ENCODE data around the gene SPRYD3.

The SPRYD3 gene

GRCh38 chr12:53118751-53119300 is 39.6 kb upstream of the SPRYD3 start:
- H3K27me3 ChIP-seq (ENCODE audit: control insufficient read depth, low read length), result no peaks in the 10 kb centered on the region
- no peaks in the 10 kb centered on the region for H3K9me3 ChIP-seq (ENCODE audit: control insufficient read depth, insufficient read depth, low read length)
- no peak overlapping the region for H3K4me2 ChIP-seq (ENCODE audit: low read length)
- no peaks in the 10 kb centered on the region for H3F3A ChIP-seq (ENCODE audit: control insufficient read depth, insufficient read depth)
- H3K36me3 ChIP-seq (ENCODE audit: control insufficient read depth, low read length), result no peaks in the 10 kb centered on the region
- H3K9me2 ChIP-seq (replicated peaks; ENCODE audit: control insufficient read depth, low read length), result no peaks in the 10 kb centered on the region
- H3K4me3 ChIP-seq (ENCODE audit: low read length), result no peak overlapping the region
- TF ChIP-seq EZH2phosphoT487 (IDR thresholded peaks at IDR 0.05; ENCODE audit: borderline replicate concordance, low read length) (no peak), CTCF (IDR thresholded peaks at IDR 0.05; ENCODE audit: low read depth, low read length, poor library complexity, severe bottlenecking) (no peak)
- no peaks in the 10 kb centered on the region for H3K4me1 ChIP-seq (ENCODE audit: control insufficient read depth, low read length)
- no peak overlapping the region for H3K27ac ChIP-seq (ENCODE audit: low read depth, low read length)
- no peaks in the 10 kb centered on the region for H3K79me2 ChIP-seq (ENCODE audit: control insufficient read depth, low read length)
- no peaks in the 10 kb centered on the region for H4K20me1 ChIP-seq (ENCODE audit: control insufficient read depth, insufficient read depth, low read depth, low read length)

- no peaks in the 10 kb centered on the region for H3K27me3 ChIP-seq (ENCODE audit: control insufficient read depth, low read length)
- H3F3A ChIP-seq (ENCODE audit: control insufficient read depth, insufficient read depth), result no peaks in the 10 kb centered on the region
- H3K27ac ChIP-seq (ENCODE audit: low read depth, low read length), result no peak overlapping the region
- no peaks in the 10 kb centered on the region for H4K20me1 ChIP-seq (ENCODE audit: control insufficient read depth, insufficient read depth, low read depth, low read length)
- no peaks in the 10 kb centered on the region for H3K9me3 ChIP-seq (ENCODE audit: control insufficient read depth, insufficient read depth, low read length)
- no peak for TF ChIP-seq CTCF (IDR thresholded peaks at IDR 0.05; ENCODE audit: low read depth, low read length, poor library complexity, severe bottlenecking)
- TF ChIP-seq EZH2phosphoT487 (IDR thresholded peaks at IDR 0.05; ENCODE audit: borderline replicate concordance, low read length), result no peak
- H3K4me2 ChIP-seq (ENCODE audit: low read length), result no peak overlapping the region
- no peaks in the 10 kb centered on the region for H3K36me3 ChIP-seq (ENCODE audit: control insufficient read depth, low read length)
- H3K79me2 ChIP-seq (ENCODE audit: control insufficient read depth, low read length), result no peaks in the 10 kb centered on the region
- H3K4me3 ChIP-seq (ENCODE audit: low read length), result no peak overlapping the region
- H3K4me1 ChIP-seq (ENCODE audit: control insufficient read depth, low read length), result no peaks in the 10 kb centered on the region
- H3K9me2 ChIP-seq (replicated peaks; ENCODE audit: control insufficient read depth, low read length), result no peaks in the 10 kb centered on the region
These were observed 36.9 kb upstream of the SPRYD3 start for GRCh38 chr12:53115891-53116648.

- Histone ChIP-seq H3K36me3 (ENCODE audit: control insufficient read depth, low read length) (no peaks in the 10 kb centered on the region), H3K4me1 (ENCODE audit: control insufficient read depth, low read length) (no peaks in the 10 kb centered on the region), H3K9me2 (replicated peaks; ENCODE audit: control insufficient read depth, low read length) (no peaks in the 10 kb centered on the region), H4K20me1 (ENCODE audit: control insufficient read depth, insufficient read depth, low read depth, low read length) (no peaks in the 10 kb centered on the region), H3K9me3 (ENCODE audit: control insufficient read depth, insufficient read depth, low read length) (no peaks in the 10 kb centered on the region), H3K79me2 (ENCODE audit: control insufficient read depth, low read length) (no peaks in the 10 kb centered on the region), H3K4me3 (ENCODE audit: low read length) (no peak overlapping the region), H3K27ac (ENCODE audit: low read depth, low read length) (no peak overlapping the region), H3F3A (ENCODE audit: control insufficient read depth, insufficient read depth) (no peaks in the 10 kb centered on the region), H3K4me2 (ENCODE audit: low read length) (no peak overlapping the region), H3K27me3 (ENCODE audit: control insufficient read depth, low read length) (no peaks in the 10 kb centered on the region)
- TF ChIP-seq CTCF (IDR thresholded peaks at IDR 0.05; ENCODE audit: low read depth, low read length, poor library complexity, severe bottlenecking), result no peak
- no peak for TF ChIP-seq EZH2phosphoT487 (IDR thresholded peaks at IDR 0.05; ENCODE audit: borderline replicate concordance, low read length)
These were observed 36.1 kb upstream of the SPRYD3 start for GRCh38 chr12:53115112-53115890.
